Measurements from ENCODE around the gene MICALL2. TPM values are rescaled to one million over a fixed set of nuclear protein-coding genes. Genes with fewer than 3 reads are reported as not detected.

The MICALL2 gene
- total RNA-seq, 1 donor from 2014 or later: 64.9 TPM

DNA sequence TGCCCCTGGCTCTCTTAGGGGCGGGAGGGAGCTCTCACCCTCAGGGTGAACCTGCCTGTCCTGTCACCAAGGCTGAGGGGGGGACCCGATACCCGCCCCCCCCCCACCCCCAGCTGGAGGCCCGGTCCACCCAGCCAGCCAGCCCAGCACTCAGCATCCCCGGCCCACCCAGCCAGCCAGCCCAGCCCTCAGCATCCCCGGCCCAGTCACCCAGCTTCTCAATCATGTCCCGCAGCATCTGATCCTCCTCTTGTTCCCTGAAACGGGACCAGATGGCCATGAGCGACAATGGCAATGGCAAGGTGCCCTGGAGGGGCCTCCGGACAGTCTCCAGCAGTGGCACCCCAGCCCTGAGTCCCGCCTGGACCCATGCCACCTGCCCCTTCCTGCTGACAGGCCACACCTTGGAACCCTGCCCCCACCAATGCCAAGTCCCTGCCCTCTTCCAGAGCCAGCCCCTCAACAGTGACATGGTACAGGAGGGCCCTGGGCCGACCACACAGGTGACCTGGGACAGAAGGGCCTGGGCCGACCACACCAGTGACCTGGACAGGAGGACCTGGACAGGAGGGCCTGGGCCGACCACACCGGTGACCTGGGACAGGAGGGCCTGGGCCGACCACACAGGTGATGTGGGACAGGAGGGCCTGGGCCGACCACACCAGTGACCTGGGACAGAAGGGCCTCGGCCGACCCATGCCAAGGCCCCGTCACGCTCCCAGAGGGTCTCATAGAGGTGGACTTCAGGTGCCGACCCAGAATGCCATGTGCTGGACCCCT, 24.2 kb downstream of the MICALL2 start:
- no peak for DNase-seq (ENCODE audit: extremely low read depth, low read depth, low spot score)

DNA sequence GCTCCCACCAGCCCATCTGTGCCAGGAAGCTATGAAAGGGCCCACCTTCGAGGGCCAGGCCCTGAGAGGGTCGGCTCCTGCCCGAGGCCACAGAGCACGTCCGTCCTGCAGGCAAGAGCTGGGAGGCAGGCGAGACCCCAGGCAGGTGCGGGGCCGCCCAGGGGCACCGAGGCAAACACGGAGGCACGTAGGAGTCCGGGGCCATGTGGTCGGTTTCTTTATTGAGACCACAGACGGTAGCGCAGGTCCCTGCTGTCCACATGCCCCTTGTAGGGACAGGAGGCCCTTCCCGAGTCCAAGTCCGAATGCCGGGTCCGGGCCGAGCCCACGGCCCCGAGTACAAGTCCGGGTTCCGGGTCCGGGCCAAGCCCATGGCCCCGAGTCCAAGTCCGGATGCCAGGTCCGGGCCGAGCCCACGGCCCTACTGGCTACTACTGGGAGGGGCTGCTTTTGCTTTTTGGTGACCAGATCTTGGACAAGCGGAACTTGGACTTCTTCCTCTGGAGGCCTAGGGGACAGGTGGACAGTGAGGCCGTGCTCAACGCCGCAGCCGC, 25.0 kb downstream of the MICALL2 start:
- DNase-seq (ENCODE audit: extremely low read depth, low read depth, low spot score): no peak

DNA sequence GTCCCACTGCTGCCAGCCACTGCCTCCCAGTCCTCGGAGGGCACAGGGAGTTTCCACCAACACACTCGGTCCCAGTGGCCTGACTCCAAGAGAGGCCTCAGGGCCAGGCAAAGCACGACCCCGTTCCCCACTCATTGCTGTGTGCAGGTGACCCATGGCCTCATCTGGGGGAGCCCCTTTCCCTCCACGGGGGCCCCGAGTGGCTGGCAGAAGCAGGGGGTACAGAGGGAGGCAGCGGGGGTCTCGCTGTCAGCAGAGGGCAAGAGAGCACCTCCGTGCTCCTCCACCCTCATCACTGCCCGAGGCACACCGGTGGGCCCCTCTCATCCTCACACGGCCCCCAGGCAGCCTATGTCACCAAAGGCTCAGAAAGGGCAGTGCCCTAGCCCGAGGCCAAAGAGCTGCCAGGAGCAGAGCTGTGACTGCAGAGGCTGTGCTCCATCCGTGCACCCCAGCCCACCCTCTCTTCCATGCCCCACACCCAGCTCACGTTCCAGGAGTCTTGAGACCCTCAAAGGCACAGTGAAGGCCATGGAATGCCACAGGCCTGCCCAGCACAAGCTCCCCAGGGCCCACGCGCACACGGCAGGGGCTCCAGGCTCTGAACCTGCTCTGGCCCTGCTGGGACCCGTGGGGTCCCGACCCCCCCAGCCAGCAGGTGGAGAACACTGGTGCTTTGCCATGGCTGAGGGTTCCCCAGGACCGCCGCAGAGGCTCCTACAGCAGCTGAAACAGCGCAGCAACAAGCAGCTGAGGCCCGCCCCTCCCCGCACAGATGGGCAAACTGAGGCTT, 25.9 kb downstream of the MICALL2 start:
- DNase-seq (ENCODE audit: extremely low read depth, low read depth, low spot score): no peak

DNA sequence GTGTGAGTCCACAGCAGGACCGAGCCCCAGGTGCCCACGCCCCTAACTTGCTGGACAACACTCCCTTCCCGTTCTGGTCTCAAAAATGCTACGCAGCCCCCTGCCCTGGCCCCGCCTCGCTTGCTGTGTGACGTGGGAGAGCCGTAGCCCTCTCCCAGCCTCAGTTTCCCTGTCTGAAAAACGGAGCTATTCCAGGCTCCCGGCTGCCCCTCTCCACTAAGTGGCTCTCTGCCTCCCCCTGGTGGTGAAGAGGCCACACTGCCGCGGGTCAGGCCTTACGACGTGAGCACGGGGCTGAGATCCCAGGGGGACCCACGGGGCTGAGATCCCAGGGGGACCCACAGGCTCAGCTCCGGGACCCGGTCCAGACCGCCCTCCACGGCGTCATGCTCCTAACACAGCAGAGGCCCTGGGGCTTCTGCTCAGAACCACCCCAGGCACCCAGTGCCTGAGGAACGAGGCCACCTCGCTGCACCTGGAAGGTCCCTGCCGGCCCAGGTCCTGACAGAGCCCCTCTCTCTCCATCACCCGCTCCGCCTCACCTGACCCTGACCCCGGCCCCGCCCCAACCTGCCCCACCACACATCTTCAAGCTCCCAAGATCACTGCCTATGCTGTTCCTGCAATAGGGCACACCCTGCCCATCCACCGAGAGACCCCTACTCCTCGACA, 26.7 kb downstream of the MICALL2 start:
- no peak for DNase-seq (ENCODE audit: extremely low read depth, low read depth, low spot score)

DNA sequence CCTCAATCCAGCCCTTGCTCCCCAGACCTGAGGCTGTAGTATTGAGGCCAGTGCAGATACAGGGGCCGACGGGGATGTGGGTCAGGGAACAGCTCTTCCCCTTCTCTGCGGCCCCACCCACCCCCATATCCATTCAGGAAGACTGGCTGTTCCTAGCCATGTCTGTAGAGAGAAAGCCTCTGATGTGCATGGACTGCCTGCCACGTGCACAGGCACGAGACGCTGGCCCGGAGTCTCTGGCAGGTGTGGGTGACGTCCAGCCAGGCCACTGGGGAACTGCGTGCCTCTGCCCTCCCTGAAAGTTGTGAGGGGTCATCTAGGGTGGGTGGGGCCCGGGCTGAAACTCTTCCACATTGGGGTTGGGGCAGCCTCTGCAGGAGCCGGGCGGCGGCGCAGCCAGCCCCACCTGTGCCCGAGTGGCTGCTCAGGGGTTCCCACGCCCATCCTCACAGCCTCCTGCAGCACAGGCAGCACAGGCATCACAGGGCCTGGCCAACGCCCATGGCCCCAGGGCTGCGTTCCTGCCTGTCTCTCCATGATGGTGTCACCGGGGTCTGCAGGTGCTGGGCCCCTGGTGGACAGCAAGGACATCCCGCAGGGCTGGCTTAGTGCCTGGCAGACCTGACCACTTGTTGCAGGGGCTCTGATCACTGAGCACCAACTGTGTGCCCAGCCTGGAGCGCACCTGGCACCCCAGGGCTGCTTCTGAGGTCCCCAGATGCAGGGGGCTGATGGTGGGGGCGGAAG, 27.5 kb downstream of the MICALL2 start:
- DNase-seq (ENCODE audit: extremely low read depth, low read depth, low spot score): no peak

DNA sequence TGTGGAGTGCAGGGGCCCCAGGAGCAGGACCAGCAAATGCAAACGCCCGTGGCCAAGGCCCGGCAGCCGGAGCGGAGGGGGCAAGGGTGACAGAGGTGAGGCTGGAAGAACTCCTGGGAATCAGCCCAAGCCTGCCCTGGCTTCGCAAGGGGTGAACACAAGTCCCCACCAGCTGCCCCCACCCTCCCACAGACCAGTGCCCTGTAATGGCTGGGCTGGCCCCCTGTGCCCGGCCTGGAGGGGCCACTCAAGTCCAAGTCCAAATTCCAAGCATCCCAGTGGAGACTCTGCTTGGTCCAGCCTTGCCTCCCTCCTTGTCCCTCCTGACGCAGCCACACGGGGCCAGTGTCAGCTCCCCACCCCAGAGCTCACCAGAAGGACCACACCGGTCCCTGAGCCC, 28.0 kb downstream of the MICALL2 start:
- DNase-seq (ENCODE audit: extremely low read depth, low read depth, low spot score): no peak

DNA sequence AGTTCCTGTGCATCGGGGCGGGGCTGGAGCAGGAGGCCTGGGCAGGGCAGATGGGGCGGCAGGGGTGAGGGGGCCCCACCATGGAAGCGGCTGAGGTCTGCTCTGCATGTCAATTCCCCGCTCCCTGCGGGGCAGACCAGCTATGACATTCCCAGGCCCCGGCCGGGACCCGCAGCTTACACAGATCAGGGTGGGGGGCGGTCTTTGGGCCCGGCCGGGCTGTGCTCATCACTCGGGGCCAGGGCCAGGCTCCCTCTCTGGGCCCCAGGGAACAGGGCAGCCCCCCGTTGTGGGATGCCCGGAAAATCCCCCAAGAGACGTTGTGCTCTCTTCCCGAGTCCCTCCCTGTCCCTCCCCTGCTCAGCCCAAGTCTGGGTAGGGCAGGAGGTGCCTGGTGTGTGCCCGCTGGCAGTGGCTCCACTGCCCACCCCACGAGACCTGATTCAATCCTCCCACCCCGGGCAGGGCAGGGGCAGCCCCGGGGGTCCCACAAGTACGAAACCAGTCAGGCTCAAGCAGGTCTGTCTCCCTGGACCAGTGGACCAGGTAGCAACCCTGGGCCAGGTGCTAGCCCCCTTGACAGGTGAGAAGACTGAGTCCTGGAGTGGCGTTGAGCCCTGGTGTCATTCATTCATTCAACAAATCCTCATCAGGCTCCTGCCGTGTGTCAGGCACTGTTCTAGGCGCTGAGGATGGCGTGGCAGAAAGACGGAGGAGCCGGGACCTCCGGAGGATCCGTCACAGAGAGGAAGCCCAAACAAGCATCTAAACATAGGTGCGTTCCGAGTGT, 29.0 kb downstream of the MICALL2 start:
- no peak for DNase-seq (ENCODE audit: extremely low read depth, low read depth, low spot score)

DNA sequence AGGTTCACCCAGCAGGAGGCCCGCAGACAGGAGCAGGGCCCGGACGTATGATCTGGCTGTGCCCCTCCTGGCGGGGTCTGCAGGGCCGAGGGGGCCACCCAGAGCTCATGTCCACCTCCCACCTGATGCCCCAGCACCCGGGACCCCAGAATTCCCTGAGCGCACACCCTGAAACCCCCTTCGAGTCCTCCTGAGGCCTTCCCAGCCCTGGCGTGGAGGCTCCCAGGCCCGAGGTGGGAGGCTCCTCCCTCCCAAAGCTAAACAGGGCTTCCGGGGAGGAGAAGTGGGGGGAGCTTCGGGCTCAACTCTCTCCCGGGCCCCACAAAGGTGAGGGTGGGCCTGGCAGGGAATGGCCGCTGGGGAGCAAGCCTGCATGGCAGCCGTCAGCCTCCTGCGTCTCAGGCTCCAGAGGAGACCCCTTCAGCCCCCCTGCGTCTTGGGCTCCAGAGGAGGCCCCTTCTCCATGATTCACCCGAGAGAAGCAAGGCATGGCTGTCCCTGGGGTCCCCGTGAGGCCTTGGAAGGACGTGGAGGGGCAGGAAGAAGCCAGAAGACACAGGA, 30.2 kb downstream of the MICALL2 start:
- DNase-seq (ENCODE audit: extremely low read depth, low read depth, low spot score): no peak

DNA sequence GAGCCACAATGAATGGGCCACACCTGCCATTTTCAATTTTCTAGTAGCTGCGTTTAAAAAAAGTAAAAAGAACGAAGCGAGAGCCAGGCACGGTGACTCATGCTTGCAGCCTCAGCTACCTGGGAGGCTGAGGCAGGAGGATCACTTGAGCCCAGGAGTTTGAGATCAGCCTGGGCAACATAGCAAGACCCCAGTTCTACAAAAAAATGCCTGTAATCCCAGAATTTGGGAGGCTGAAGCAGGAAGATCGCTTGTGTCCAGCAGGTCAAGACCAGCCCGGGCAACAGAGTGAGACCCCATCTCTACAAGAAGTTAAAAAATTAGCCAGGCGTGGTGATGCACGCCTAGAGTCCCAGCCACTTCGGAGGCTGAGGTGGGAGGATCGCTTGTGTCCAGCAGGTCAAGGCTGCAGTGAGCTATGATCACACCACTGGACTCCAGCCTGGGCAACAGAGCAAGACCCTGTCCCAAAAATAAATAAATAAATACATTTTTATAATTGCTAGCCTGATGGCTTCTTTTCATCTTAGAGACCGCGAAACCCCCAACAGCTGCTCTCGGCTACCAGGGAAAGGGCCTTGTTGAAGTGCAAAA, 32.1 kb downstream of the MICALL2 start:
- no peak for DNase-seq (ENCODE audit: extremely low read depth, low read depth, low spot score)

DNA sequence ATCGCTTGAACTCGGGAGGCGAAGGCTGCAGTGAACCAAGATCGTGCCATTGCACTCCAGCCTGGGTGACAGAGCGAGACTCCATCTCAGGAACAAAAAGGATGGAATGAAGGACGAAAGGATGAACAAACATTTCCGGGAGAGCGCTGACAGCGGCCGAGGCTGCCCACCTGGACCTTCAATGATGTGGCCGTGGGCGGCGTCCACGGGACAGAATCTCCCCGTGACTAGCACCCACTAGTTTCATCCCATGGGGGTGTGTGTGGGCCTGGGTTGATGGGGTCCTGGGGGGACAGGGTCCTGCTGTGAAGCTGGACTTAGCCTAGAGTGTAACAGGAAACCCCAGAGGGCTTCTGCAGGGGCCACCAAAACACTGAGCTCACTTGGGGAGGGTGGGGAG, 32.8 kb downstream of the MICALL2 start:
- DNase-seq (ENCODE audit: extremely low read depth, low read depth, low spot score): no peak

DNA sequence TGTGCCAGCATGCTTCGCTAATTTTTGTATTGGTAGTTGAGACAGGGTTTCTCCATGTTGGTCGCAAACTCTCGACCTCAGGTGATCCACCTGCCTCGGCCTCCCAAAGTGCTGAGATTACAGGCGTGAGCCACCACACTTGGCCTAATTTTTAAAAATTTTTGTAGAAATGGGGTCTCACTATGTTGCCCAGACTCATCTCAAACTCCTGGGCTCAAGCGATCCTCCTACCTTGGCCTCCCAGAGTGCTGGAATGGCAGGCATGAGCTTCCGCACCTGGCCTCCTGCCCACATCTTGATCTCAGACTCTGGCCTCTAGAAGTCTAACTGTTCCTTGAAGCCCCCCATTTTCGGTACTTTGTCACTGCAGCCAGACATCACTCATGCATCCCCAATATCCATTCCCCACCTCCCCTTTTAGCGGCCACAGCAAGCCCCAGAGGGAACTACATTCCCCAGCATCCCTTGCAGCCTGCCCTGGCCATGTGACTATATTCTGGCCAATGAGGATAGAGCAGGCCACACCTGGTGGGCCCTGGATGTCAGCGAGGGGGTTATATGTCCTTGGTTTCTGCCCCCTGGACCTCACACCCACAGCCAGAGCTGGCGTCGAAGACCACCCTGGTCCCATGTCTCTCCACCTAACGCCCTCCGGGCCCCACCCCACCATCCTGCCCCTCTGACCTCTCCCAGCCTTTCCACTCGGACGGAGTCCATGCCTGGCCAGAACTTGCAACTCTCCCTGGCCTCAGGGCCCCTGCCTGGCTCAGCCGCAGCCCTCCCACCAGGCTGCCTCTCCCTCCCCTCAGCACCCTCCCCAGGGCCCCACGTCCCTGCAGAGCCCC, 33.8 kb downstream of the MICALL2 start:
- DNase-seq (ENCODE audit: extremely low read depth, low read depth, low spot score): no peak

DNA sequence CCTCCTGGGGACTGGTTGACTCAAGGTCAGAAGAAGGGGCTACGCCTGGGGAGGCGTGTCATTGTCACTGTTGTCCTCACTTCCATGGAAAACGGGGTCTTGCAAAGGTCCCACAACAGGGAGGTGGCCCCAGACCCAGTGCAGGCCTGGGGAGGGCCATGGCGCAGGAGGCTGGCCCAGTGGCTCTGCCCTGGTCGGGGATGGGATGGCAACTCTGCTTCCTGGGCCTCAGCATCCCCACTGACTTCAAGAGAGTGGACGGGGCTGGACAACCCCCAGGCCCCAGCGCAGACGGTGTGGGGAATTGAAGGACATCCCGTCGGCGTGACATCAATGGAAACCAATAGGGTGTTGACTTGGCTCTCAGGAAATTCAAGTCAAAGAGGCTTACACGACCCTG, 35.2 kb downstream of the MICALL2 start:
- DNase-seq (ENCODE audit: extremely low read depth, low read depth, low spot score): no peak

DNA sequence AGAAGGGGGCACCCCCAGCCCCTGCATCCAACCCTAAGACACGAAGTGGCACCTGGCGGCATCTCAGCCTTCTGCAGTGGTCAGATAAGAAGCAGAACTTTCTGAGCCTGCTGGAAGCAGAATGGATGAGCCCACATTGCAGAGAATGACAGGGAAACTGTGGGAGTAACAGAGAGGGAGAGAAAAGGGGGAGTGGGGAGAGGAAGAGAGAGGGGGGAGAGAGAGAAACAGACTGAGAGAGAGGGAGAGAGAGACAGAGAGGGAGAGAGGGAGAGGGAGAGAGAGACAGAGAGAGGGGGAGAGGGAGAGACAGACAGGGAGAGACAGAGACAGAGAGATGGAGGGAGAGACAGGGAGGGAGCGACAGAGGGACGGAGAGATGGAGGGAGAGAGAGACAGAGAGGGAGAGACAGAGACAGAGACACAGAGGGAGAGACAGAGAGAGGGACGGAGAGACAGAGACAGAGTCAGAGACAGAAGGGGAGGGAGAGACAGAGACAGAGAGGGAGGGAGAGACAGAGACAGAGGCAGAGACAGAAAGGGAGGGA, 35.9 kb downstream of the MICALL2 start:
- DNase-seq (ENCODE audit: extremely low read depth, low read depth, low spot score): no peak

DNA sequence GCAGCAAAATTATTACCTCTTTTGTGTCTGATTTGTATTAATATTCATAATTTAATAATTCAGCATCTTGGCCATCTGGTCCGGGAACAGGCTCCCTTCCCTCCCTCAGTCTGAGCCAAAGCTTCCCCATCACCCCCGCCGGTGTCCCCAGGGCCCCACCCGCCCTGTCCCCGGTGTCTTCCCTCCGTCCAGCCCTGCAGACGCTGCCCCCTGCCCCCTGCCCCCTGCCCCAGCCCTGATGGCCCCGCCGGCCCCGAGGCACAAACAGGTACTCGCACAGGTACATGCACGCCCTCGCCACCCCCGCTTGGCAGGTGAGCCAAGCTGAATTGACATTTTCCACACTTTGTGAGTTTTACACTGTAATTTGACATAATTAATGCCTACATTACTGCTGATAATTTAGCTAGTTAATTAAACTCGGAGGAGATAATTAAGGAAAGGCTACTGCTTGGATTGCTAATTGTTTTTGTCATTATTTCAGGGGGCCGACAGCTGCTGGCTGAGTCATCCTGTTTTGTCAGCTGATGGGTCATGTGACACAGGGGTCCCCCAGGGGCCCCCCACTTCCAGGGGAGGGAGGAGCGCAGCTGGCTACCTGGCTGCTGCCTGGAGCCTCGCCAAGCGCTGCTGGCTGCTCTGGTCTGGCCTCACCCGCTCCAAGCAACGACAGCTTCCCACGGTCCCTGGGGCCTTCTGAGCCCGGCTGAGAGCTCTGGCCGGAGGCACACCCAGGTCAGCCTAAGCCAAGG, 36.6 kb downstream of the MICALL2 start:
- no peak for DNase-seq (ENCODE audit: extremely low read depth, low read depth, low spot score)

DNA sequence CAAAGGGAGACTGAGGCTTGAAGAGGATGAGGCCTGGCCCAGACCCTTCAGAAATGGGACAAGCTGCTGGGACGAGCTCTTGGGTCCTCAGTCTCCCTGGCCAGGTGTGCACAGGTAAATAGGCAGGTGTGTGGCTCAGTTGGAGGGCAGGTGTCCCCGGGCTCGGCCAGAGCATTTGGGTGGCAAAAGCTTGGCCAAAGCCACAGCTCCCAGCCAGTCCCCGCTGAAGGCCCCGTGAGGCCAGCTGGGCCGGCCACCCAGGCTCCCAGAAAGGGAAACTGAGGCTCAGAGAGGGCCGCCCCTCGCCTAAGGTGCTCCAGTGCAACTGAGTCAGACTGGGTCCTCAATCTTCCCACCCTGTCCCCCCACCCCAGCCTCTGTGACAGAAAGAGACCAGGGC, 37.3 kb downstream of the MICALL2 start:
- DNase-seq (ENCODE audit: extremely low read depth, low read depth, low spot score): no peak

DNA sequence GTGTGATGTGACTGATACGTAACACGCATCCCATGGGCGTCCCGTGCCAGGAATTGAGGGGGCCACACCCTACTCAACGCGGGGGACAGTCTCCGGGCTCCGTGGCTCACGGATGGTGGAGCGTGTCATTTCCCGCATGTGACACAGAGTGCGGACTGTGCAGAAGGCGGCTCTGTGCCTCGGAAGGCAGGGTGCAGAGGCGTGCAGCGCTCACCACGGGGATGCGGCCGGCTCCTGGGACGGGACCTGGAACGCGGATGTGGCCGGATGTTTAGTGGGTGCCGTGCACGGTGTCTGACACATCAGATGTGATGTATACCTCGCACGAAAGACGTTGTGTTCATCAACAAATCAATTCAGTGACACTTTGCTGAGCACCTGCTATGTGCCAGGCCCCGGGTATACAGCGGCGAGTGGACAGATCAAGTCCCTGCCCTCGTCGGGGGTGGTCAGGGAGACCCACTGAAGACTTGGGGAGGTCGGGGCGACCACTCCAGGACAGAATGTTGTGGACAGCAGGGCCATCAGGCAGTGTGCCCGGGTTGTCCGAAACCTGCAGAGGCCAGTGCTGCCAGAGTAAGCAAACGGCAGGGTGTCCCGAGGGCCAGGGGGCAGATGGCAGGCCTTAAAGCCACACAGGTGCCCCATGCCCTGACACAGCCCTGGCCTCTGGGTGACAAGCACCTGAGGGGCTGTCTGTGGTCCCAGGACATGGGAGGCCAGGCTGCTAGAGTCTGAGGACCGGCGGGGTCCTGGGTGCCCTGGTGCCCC, 38.1 kb downstream of the MICALL2 start:
- DNase-seq (ENCODE audit: extremely low read depth, low read depth, low spot score): no peak

DNA sequence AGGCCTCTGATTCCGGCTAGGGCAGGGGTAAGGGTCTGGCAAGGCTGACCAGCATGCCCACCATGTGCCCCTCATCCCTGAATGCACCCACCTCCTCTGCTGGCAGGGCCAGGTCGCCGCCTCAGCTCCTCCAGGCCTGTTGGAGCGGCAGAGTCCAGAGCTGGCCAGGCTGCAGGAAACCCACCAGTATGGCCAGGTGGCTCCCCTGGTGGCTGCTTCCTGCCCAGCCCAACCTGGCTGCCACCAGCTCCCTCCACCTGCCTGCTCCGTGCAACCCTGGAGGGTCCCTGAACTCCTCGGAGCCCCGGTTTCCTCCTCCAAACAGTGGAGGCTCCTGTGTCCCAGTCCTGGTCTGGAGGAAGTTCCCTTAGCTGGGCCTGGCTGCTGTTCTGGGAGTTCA, 39.6 kb downstream of the MICALL2 start:
- no peak for DNase-seq (ENCODE audit: extremely low read depth, low read depth, low spot score)

Measured in glomerular endothelial cell (primary cell).